ENCODE measurements around the gene RLBP1.

RLBP1 gene

DNA sequence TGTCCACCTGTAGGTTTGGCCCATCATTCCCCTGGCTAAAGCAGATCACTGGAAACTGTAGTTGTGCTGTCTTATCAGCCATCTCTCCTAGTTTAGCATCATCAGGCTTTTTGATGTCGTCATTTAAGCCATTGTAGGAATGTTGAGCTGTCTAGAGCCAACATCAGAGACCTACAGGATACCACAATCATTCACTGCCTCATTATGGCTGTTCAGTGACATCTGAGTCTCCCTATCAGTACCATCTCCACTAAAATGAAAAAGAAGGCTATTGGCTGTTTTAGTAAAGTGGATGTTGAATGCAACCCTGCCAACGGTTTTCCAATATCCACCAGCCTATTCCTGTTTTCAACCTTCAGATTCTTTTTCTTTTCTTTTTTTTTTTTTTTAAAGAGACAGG, 29.2 kb downstream of the RLBP1 start:
- H3K27ac ChIP-seq (ENCODE audit: extremely low read depth, low read depth, low read length) = no peak overlapping the region
- POLR2A ChIA-PET = no interaction called here
- peaks cover 18 to 63% of the 10 kb centered on the region in 2 experiments for H3K36me3 ChIP-seq (ENCODE audit: control insufficient read depth in 2 of 2, insufficient read depth in 1 of 2, low read length in 2 of 2)
- CTCF ChIA-PET = interaction anchor here (0.6 to 7.0 kb wide), 3 partner anchors 14 to 21 kb away, joined by 3 to 31 read pairs (median 3); no protein-coding TSS in a partner anchor
- H3K4me1 ChIP-seq (ENCODE audit: control insufficient read depth, insufficient read depth, low read length) = peaks cover 5% of the 10 kb centered on the region
- no peak overlapping the region for H3K4me3 ChIP-seq (ENCODE audit: low read depth, low read length)
- H3K9me3 ChIP-seq (ENCODE audit: control insufficient read depth, insufficient read depth, low read depth, low read length) = no peaks in the 10 kb centered on the region
- TF ChIP-seq SCRT2 (tag by site-specific recombination; IDR thresholded peaks at IDR 0.05) = no peak
- no peak for TF ChIP-seq ZNF292 (tag by site-specific recombination; IDR thresholded peaks at IDR 0.05; ENCODE audit: borderline replicate concordance, low read depth)
- no peak for TF ChIP-seq ZNF514 (tag by site-specific recombination; IDR thresholded peaks at IDR 0.05)
- no peak for TF ChIP-seq ZNF16 (tag by site-specific recombination; IDR thresholded peaks at IDR 0.05; ENCODE audit: low read depth)
- no peak for TF ChIP-seq ZNF707 (tag by site-specific recombination; IDR thresholded peaks at IDR 0.05)

DNA sequence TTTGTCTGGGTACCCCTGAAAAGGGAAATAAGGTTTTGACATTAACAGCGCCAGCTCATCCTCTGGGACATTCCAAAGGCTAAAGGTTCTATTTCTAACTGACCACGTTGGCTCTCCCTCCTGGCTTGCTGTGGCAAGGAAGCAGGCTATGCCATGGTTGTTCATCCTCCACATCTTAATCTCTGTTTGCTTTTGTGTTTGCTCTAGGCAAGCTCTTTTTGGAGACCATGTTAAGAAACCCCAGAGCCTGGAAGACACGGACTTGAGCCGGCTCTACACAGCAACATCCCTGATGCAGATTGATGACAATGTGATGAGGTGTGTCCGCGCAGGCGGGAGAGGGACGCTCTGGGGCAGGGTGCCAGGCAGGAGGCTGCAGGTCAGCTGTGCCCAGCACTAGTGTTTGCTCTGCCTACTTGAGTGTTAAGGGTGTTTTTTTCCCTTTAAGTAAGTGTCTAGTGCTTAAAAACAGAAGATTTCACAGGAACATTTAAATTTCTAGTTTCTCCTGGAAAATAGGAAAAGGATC, 33.3 kb downstream of the RLBP1 start:
- H3K4me1 ChIP-seq (ENCODE audit: control insufficient read depth, insufficient read depth, low read length) = no peaks in the 10 kb centered on the region
- H3K27ac ChIP-seq (ENCODE audit: extremely low read depth, low read depth, low read length) = no peak overlapping the region
- CTCF ChIA-PET = interaction anchor here (0.5 to 4.9 kb wide), 10 partner anchors 10 to 255 kb away, joined by 3 to 20 read pairs (median 3); no protein-coding TSS in a partner anchor
- POLR2A ChIA-PET = interaction anchor here (0.8 kb wide), 1 partner anchor 10 kb away, joined by 3 read pairs; no protein-coding TSS in a partner anchor
- no peaks in the 10 kb centered on the region for H3K9me3 ChIP-seq (ENCODE audit: control insufficient read depth, insufficient read depth, low read depth, low read length)
- TF ChIP-seq ZBTB7A (tag by site-specific recombination; IDR thresholded peaks at IDR 0.05; ENCODE audit: low read depth) = no peak
- TF ChIP-seq, protein P1, sequence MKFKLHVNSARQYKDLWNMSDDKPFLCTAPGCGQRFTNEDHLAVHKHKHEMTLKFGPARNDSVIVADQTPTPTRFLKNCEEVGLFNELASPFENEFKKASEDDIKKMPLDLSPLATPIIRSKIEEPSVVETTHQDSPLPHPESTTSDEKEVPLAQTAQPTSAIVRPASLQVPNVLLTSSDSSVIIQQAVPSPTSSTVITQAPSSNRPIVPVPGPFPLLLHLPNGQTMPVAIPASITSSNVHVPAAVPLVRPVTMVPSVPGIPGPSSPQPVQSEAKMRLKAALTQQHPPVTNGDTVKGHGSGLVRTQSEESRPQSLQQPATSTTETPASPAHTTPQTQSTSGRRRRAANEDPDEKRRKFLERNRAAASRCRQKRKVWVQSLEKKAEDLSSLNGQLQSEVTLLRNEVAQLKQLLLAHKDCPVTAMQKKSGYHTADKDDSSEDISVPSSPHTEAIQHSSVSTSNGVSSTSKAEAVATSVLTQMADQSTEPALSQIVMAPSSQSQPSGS (tag by site-specific recombination; IDR thresholded peaks at IDR 0.05; ENCODE audit: low read depth) = no peak
- no peak for TF ChIP-seq ZNF548 (tag by site-specific recombination; IDR thresholded peaks at IDR 0.05)
- TF ChIP-seq ZNF311 (tag by site-specific recombination; IDR thresholded peaks at IDR 0.05; ENCODE audit: borderline replicate concordance) = no peak
- TF ChIP-seq, protein P2, sequence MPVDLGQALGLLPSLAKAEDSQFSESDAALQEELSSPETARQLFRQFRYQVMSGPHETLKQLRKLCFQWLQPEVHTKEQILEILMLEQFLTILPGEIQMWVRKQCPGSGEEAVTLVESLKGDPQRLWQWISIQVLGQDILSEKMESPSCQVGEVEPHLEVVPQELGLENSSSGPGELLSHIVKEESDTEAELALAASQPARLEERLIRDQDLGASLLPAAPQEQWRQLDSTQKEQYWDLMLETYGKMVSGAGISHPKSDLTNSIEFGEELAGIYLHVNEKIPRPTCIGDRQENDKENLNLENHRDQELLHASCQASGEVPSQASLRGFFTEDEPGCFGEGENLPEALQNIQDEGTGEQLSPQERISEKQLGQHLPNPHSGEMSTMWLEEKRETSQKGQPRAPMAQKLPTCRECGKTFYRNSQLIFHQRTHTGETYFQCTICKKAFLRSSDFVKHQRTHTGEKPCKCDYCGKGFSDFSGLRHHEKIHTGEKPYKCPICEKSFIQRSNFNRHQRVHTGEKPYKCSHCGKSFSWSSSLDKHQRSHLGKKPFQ (tag by site-specific recombination; IDR thresholded peaks at IDR 0.05) = no peak
- no peak for TF ChIP-seq ZNF138 (tag by site-specific recombination; IDR thresholded peaks at IDR 0.05; ENCODE audit: borderline replicate concordance)
- TF ChIP-seq MEIS1 (CRISPR knock-in tag; IDR thresholded peaks at IDR 0.05; ENCODE audit: borderline replicate concordance) = no peak
- no peak for TF ChIP-seq ZNF701 (tag by site-specific recombination; IDR thresholded peaks at IDR 0.05)
- TF ChIP-seq ZNF211 (tag by site-specific recombination; IDR thresholded peaks at IDR 0.05; ENCODE audit: low read depth) = no peak
- no peak for TF ChIP-seq ZNF510 (tag by site-specific recombination; IDR thresholded peaks at IDR 0.05; ENCODE audit: insufficient replicate concordance)
- no peak for TF ChIP-seq ZNF354C (tag by site-specific recombination; IDR thresholded peaks at IDR 0.05; ENCODE audit: borderline replicate concordance, low read depth)
- TF ChIP-seq, protein P3, sequence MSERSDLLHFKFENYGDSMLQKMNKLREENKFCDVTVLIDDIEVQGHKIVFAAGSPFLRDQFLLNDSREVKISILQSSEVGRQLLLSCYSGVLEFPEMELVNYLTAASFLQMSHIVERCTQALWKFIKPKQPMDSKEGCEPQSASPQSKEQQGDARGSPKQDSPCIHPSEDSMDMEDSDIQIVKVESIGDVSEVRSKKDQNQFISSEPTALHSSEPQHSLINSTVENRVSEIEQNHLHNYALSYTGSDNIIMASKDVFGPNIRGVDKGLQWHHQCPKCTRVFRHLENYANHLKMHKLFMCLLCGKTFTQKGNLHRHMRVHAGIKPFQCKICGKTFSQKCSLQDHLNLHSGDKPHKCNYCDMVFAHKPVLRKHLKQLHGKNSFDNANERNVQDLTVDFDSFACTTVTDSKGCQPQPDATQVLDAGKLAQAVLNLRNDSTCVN (tag by site-specific recombination; optimal IDR thresholded peaks at IDR 0.05) = no peak
- TF ChIP-seq GLIS1 (tag by site-specific recombination; IDR thresholded peaks at IDR 0.05) = no peak
- TF ChIP-seq, protein P4, sequence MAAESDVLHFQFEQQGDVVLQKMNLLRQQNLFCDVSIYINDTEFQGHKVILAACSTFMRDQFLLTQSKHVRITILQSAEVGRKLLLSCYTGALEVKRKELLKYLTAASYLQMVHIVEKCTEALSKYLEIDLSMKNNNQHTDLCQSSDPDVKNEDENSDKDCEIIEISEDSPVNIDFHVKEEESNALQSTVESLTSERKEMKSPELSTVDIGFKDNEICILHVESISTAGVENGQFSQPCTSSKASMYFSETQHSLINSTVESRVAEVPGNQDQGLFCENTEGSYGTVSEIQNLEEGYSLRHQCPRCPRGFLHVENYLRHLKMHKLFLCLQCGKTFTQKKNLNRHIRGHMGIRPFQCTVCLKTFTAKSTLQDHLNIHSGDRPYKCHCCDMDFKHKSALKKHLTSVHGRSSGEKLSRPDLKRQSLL (tag by site-specific recombination; IDR thresholded peaks at IDR 0.05) = no peak
- no peak for TF ChIP-seq ZNF776 (tag by site-specific recombination; IDR thresholded peaks at IDR 0.05; ENCODE audit: borderline replicate concordance)
- peaks cover 17 to 64% of the 10 kb centered on the region in 2 experiments; a peak in 2 of 3 replicates for H3K36me3 ChIP-seq (ENCODE audit: control insufficient read depth in 2 of 2, insufficient read depth in 1 of 2, low read length in 2 of 2)
- no peak overlapping the region for H3K4me3 ChIP-seq (ENCODE audit: low read depth, low read length)

Measured in HEK293 (cell line).